Retinal pigment epithelial cell (primary cell): ENCODE data around the gene TMEM163.

Experiments used
- DNase-seq: peaks from one replicate; pipeline ENCODE4 v3.0.0-alpha.2; 2010; ENCODE audit warnings: low read depth
- H3K4me3 ChIP-seq: 2 replicates; pipeline ENCODE4 v1.5.1; 2011; ENCODE audit warnings: mild to moderate bottlenecking, low read length, control low read depth, moderate library complexity
- CTCF ChIP-seq: conservative IDR thresholded peaks from 2 replicates; pipeline ENCODE4 v1.5.1; 2011; ENCODE audit warnings: low read depth, low read length, control low read depth, inconsistent platforms

Gene TMEM163

GRCh38 chr2:134441153-134441863 lies 277.5 kb downstream of the TMEM163 start:
- DNase-seq, result no peak
- H3K4me3 ChIP-seq, result no peak overlapping the region
- TF ChIP-seq CTCF, result no peak

GRCh38 chr2:134440336-134440909 lies 278.4 kb downstream of the TMEM163 start:
- TF ChIP-seq CTCF, result no peak
- no peak overlapping the region for H3K4me3 ChIP-seq
- DNase-seq, result no peak

GRCh38 chr2:134438371-134438770 lies 280.4 kb downstream of the TMEM163 start:
- no peak for TF ChIP-seq CTCF
- no peak for DNase-seq
- H3K4me3 ChIP-seq, result no peak overlapping the region

GRCh38 chr2:134436706-134437105 lies 282.1 kb downstream of the TMEM163 start:
- no peak for TF ChIP-seq CTCF
- no peak overlapping the region for H3K4me3 ChIP-seq
- DNase-seq, result no peak

GRCh38 chr2:134435936-134436335 lies 282.9 kb downstream of the TMEM163 start:
- no peak for TF ChIP-seq CTCF
- DNase-seq, result no peak
- no peak overlapping the region for H3K4me3 ChIP-seq

- no peak for DNase-seq
- TF ChIP-seq CTCF, result no peak
- H3K4me3 ChIP-seq, result no peak overlapping the region
Observed at GRCh38 chr2:134435505-134435904, 283.3 kb downstream of the TMEM163 start.

GRCh38 chr2:134433979-134434378 lies 284.8 kb downstream of the TMEM163 start:
- TF ChIP-seq CTCF, result no peak
- H3K4me3 ChIP-seq, result no peak overlapping the region
- no peak for DNase-seq
